GM23248 (cell line): ENCODE data around the gene S100PBP. TPM values are rescaled to one million over a fixed set of nuclear protein-coding genes. Genes with fewer than 3 reads are reported as not detected.

Source experiments
- DNase-seq: peaks from one replicate; pipeline ENCODE4 v3.0.0-alpha.2; 2015
- H2AFZ ChIP-seq: fragments of 200-600 bp; sonication (generic); 2 replicates; pipeline ENCODE4 v1.6.1; 2016; ENCODE audit warnings: antibody characterized with exemption
- H3F3A ChIP-seq: fragments of 200-600 bp; sonication (generic); 2 replicates; pipeline ENCODE4 v1.6.1; 2016; ENCODE audit warnings: mild to moderate bottlenecking, antibody characterized with exemption, mixed run types; ENCODE audit not compliant: insufficient read depth
- H3K27ac ChIP-seq: fragments of 200-600 bp; sonication (generic); 2 replicates; pipeline ENCODE4 v1.5.1; 2016; ENCODE audit warnings: mild to moderate bottlenecking
- H3K27me3 ChIP-seq: fragments of 200-600 bp; sonication (generic); replicated peaks from 2 replicates; pipeline ENCODE4 v1.6.1; 2016; ENCODE audit warnings: mild to moderate bottlenecking; ENCODE audit not compliant: insufficient read depth
- H3K36me3 ChIP-seq: fragments of 200-600 bp; sonication (generic); 2 replicates; pipeline ENCODE4 v1.6.1; 2016; ENCODE audit warnings: low read depth, mild to moderate bottlenecking
- H3K4me1 ChIP-seq: fragments of 200-600 bp; sonication (generic); 2 replicates; pipeline ENCODE4 v1.6.1; 2016; ENCODE audit warnings: mild to moderate bottlenecking; ENCODE audit not compliant: insufficient read depth
- H3K4me2 ChIP-seq: fragments of 200-600 bp; sonication (generic); one replicate; pipeline ENCODE4 v1.6.1; 2016; ENCODE audit warnings: mild to moderate bottlenecking; ENCODE audit not compliant: unreplicated experiment
- H3K4me3 ChIP-seq: fragments of 200-600 bp; sonication (generic); 2 replicates; pipeline ENCODE4 v1.5.1; 2016; ENCODE audit warnings: mild to moderate bottlenecking
- H3K79me2 ChIP-seq: fragments of 200-600 bp; sonication (generic); 2 replicates; pipeline ENCODE4 v1.6.1; 2016; ENCODE audit warnings: mild to moderate bottlenecking; ENCODE audit not compliant: insufficient read depth
- H3K9ac ChIP-seq: fragments of 200-600 bp; sonication (generic); 2 replicates; pipeline ENCODE4 v1.6.1; 2016; ENCODE audit warnings: mild to moderate bottlenecking
- H3K9me2 ChIP-seq: fragments of 200-600 bp; sonication (generic); 2 replicates; pipeline ENCODE4 v1.6.1; 2016; ENCODE audit warnings: mixed run types, mild to moderate bottlenecking, moderate library complexity; ENCODE audit not compliant: insufficient read depth
- H3K9me3 ChIP-seq: fragments of 200-600 bp; sonication (generic); one replicate; pipeline ENCODE4 v1.6.1; 2017; ENCODE audit warnings: low read depth
- H4K20me1 ChIP-seq: fragments of 200-600 bp; sonication (generic); 2 replicates; pipeline ENCODE4 v1.6.0; 2016; ENCODE audit not compliant: insufficient read depth
- EZH2 ChIP-seq: fragments of 200-600 bp; sonication (generic); IDR thresholded peaks from 2 replicates; pipeline ENCODE4 v1.6.1; 2018; ENCODE audit warnings: antibody characterized with exemption, mild to moderate bottlenecking; ENCODE audit not compliant: insufficient read depth, poor library complexity, severe bottlenecking
- EZH2phosphoT487 ChIP-seq: fragments of 200-600 bp; sonication (generic); IDR thresholded peaks from 2 replicates; pipeline ENCODE4 v1.6.1; 2018; ENCODE audit warnings: antibody characterized with exemption, moderate library complexity, mild to moderate bottlenecking, low read depth; ENCODE audit not compliant: insufficient read depth
- WGBS, 2 experiments: methylation state at CpG; one replicate each; pipeline ENCODE4 v1.1.6; 2015 to 2017; ENCODE audit warnings: low lambda C conversion rate in 2 of 2, low coverage in 1 of 2; ENCODE audit errors: missing lambda C conversion rate in 2 of 2; 5-methylcytosine and 5-hydroxymethylcytosine counted together
- in situ Hi-C: fragments of 300-500 bp; cut with MboI; formaldehyde crosslinking; loops from 2 replicates; pipeline ENCODE4 v1.15.0; 2020
- polyA plus RNA-seq: library from polyadenylated mRNA; unstranded; fragments of >200 nt; fragmentation: Nextera tagmentation; extraction: Ambion mirVana; gene quantifications from 2 replicates; pipeline ENCODE4 v1.2.1, GENCODE V29; 2016
- total RNA-seq: library from RNA; depleted of rRNA; stranded (reverse); fragments of >200 nt; shearing (Covaris generic); gene quantifications from 2 replicates; pipeline ENCODE4 v1.2.3, GENCODE V29; 2014

The S100PBP gene
- total and polyA plus RNA-seq, 2 experiments from 2014 or later = 15.7 to 25.2 TPM

- WGBS, 2 experiments = 22 to 59% methylated on average over 2 to 14 of the region's 16 CpGs
These were observed 52.6 kb downstream of the S100PBP start for GRCh38 chr1:32869923-32870614.

GRCh38 chr1:32870615-32871363 lies 53.3 kb downstream of the S100PBP start, which contains the start of gene FNDC5:
FNDC5 (minus strand) TSS chr1:32870912.
- peak within 1 kb of the TSS; percentile 41; the same call in 1 of the 2 replicates for H2AFZ ChIP-seq
- in situ Hi-C loops = no loop called here
- peak within 1 kb of the TSS; percentile 52; the same call in 1 of the 2 replicates for H3K9ac ChIP-seq
- no peaks in the 10 kb centered on the region for H3K9me3 ChIP-seq
- peak within 1 kb of the TSS; percentile 81 for H3K4me2 ChIP-seq
- H3K9me2 ChIP-seq = no peaks in the 10 kb centered on the region
- H3K27ac ChIP-seq = no peak within 1 kb of the TSS
- no peaks in the 10 kb centered on the region for H3K36me3 ChIP-seq
- TF ChIP-seq EZH2phosphoT487 = no peak
- no peak for TF ChIP-seq EZH2
- no peaks in the 10 kb centered on the region; the same call in 1 of the 2 replicates for H3K4me1 ChIP-seq
- no peaks in the 10 kb centered on the region for H4K20me1 ChIP-seq
- H3K27me3 ChIP-seq = no peaks in the 10 kb centered on the region
- H3K4me3 ChIP-seq = peak within 1 kb of the TSS; percentile 66
- 6 to 8% methylated on average over 32 to 44 of the region's 99 CpGs for WGBS, 2 experiments
- no peaks in the 10 kb centered on the region; the same call in 1 of the 2 replicates for H3F3A ChIP-seq
- H3K79me2 ChIP-seq = no peaks in the 10 kb centered on the region
- DNase-seq = peak; percentile 60

More at GRCh38 chr1:32869923-32870614, 52.6 kb downstream of the S100PBP start:
- H3K9me2 ChIP-seq = no peaks in the 10 kb centered on the region
- no peak for TF ChIP-seq EZH2
- TF ChIP-seq EZH2phosphoT487 = no peak
- no peaks in the 10 kb centered on the region for H3K27me3 ChIP-seq
- no peaks in the 10 kb centered on the region; the same call in 1 of the 2 replicates for H3K4me1 ChIP-seq
- H3F3A ChIP-seq = no peaks in the 10 kb centered on the region; the same call in 1 of the 2 replicates
- H2AFZ ChIP-seq = no peak overlapping the region
- no peaks in the 10 kb centered on the region for H4K20me1 ChIP-seq
- H3K4me3 ChIP-seq = peak overlapping the region; percentile 51
- H3K9ac ChIP-seq = no peak overlapping the region
- no peaks in the 10 kb centered on the region for H3K36me3 ChIP-seq
- no peaks in the 10 kb centered on the region for H3K9me3 ChIP-seq
- no peak overlapping the region for H3K27ac ChIP-seq
- DNase-seq = no peak
- H3K4me2 ChIP-seq = no peak overlapping the region
- in situ Hi-C loops = no loop called here
- no peaks in the 10 kb centered on the region for H3K79me2 ChIP-seq

GRCh38 chr1:32871364-32872191 lies 54.1 kb downstream of the S100PBP start:
- in situ Hi-C loops = no loop called here
- peak overlapping the region; percentile 66; the same call in 1 of the 2 replicates for H3K4me3 ChIP-seq
- peak; percentile 61 for DNase-seq

GRCh38 chr1:32872192-32872460 lies 54.7 kb downstream of the S100PBP start:
- Histone ChIP-seq H3K9me3 (no peaks in the 10 kb centered on the region), H3F3A (no peaks in the 10 kb centered on the region; the same call in 1 of the 2 replicates), H3K4me3 (no peak overlapping the region), H3K9me2 (no peaks in the 10 kb centered on the region), H3K27ac (no peak overlapping the region), H3K27me3 (no peaks in the 10 kb centered on the region), H3K36me3 (no peaks in the 10 kb centered on the region), H2AFZ (no peak overlapping the region), H3K4me1 (no peaks in the 10 kb centered on the region; the same call in 1 of the 2 replicates), H4K20me1 (no peaks in the 10 kb centered on the region), H3K4me2 (no peak overlapping the region), H3K9ac (no peak overlapping the region), H3K79me2 (no peaks in the 10 kb centered on the region)
- TF ChIP-seq EZH2phosphoT487 (no peak), EZH2 (no peak)
- DNase-seq = no peak
- WGBS, 2 experiments = 56 to 67% methylated on average over 7 of the region's 7 CpGs
- in situ Hi-C loops = no loop called here

More at GRCh38 chr1:32871364-32872191, 54.1 kb downstream of the S100PBP start:
- Histone ChIP-seq H3K9me3 (no peaks in the 10 kb centered on the region), H4K20me1 (no peaks in the 10 kb centered on the region), H3K27me3 (no peaks in the 10 kb centered on the region), H3K27ac (no peak overlapping the region), H3K9me2 (no peaks in the 10 kb centered on the region), H3F3A (no peaks in the 10 kb centered on the region; the same call in 1 of the 2 replicates), H3K79me2 (no peaks in the 10 kb centered on the region), H3K36me3 (no peaks in the 10 kb centered on the region), H2AFZ (peak overlapping the region; percentile 41; the same call in 1 of the 2 replicates), H3K4me2 (peak overlapping the region; percentile 81), H3K9ac (no peak overlapping the region), H3K4me1 (no peaks in the 10 kb centered on the region; the same call in 1 of the 2 replicates)
- WGBS, 2 experiments = 29 to 38% methylated on average over 13 of the region's 13 CpGs
- TF ChIP-seq EZH2phosphoT487 = no peak
- TF ChIP-seq EZH2 = peak; percentile 28
